Activated effector memory CD4-positive, alpha-beta T cell treated with Interleukin-2 at 50 U/mL for 16 hours (primary cell): Measurements from ENCODE around the gene EVA1A.
"Not testable (repeated sequence)": the region's sequence is repeated elsewhere in the genome, so short reads cannot be mapped to it uniquely, and the experiment has no call there.

Experiments used
- DNase-seq: peaks from one replicate; pipeline ENCODE4 v3.0.0-alpha.2; 2020

EVA1A gene

DNA sequence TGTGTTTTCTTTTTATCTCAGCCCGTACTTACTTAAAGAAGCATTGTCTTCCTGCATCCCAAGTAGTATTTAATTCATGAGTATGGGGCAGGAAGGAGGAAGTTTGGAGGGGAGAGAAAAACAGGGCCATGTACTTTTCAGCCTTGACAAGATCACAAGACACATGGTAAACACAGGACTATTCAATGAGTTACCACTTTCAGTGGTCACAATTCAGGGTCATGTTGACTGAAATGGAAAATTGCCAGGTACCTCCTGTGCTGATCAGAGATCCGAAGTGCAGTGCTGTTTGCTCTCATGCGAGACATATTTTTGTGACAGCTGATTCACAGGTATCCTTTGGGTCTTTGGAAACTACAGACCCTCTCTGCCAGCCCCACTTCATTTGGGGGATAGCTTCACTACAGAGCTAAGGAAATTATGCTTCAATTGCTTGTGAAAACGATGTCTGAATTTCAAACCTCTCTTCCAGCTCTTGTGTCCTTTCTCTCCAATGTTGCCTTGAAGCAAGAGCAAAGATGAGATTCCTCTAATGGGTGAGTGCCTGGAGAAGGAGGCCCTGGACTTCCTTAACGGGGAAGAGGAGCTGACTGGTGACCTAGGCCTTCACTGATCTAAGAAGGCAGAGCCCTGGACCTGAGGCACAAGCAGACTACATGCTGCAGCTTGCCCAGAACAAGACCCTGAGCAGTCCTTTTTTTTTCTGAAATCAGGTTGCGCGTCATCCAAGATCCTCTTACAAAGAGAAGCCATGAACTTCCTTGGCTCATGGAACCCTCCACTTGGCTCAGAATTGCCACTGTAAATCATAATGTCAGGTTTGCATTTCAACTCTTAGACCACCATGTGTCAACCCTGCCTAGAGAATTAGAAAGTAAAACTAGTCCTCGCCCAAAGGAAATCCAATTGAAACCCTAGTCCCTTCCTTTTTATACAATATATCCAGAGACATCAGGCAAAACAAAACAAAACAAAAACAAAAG is 44.1 kb downstream of the EVA1A start:
- no peak for DNase-seq

DNA sequence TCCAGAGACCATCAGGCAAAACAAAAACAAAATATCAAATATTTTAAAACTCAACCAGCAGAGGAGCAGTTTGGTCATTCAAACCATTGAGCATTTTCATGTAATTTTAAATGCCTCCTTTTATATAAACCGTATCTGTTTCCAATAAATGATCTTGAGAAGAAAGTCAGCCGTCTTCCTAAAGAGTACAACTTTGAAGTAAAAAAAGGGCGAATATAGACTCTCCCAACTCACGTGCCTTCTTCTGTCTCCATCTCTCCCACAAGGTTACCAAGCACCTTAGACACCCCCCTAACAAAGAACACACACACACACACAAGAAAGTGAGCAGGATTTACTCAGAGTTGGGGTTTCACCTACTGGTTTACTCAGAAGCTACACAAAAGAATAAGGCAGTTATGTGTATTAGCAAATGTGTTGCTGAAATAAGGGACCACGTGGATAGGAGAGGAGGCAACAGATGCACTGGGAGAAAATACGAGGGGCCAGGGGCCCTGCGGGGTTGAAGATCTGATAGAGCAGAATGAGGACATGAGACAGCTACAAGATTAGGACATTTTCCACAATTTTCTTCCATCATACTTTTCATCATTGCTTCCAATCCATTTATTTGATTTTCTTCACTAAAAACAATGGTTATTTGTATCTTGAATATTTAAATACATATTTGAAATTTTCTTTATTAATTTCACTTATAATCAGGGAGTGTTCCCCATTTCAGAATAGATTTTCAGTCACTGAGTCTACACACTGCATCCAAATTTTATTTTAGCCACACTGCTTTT is 45.0 kb downstream of the EVA1A start:
- no peak for DNase-seq

DNA sequence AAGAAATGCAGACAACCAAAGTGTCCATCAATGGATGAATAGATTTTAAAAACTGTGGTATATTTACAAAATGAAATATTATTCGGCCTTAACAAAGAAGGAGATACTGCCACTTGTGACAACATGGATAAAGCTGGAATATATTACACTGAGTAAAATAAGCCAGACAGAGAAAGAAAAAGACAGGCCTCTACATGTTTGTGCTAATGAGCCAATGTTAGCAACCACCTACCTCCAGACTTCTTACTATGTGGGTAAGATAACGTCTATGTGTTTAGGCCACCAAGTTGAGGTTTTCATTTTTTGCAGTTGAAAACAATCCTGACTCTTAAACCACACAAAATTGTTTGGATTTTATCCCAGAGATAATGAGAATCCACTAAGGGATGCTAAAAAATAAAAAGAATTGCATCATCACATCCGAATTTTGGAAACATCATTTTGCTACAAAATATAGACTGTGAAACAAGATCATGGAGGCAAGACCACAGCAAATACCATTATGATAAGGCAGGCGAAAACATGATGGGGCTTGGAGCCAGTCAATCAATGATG is 47.0 kb downstream of the EVA1A start:
- DNase-seq, result no peak

DNA sequence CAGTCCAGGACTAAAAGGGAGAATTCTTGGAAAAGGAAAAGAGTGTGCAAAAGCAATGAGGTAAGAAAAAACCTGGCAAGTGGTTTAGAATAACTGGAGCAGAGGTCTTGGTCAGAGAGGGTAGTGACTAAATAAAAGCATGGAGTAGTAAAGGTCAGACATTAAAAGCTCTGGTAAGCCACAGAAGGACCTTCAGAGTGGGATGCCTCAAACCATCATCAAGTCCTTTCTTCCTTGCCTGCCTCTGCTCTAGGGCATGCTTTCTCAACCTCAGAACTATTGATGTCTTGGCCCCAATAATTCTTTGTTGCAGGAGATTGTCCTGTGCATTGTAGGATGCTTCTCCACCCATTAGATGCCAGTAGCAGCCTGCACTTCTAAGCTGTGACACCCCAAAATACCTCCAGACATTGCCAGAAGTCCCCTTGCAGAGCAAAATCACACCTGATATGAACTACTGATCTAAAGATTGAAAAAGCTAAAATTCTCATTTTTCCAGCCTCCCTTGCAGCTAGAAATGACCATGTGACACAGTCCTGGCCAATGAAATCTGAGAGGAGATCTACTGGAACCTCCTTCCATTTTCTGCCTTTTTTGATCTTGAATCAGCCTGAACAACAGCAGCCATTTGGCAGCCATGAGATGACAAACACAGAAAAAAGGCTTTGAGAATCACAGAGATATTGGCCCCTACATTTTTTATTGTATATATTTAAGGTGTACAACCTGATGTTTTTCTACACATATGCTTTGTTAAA is 48.1 kb downstream of the EVA1A start:
- DNase-seq, result no peak

DNA sequence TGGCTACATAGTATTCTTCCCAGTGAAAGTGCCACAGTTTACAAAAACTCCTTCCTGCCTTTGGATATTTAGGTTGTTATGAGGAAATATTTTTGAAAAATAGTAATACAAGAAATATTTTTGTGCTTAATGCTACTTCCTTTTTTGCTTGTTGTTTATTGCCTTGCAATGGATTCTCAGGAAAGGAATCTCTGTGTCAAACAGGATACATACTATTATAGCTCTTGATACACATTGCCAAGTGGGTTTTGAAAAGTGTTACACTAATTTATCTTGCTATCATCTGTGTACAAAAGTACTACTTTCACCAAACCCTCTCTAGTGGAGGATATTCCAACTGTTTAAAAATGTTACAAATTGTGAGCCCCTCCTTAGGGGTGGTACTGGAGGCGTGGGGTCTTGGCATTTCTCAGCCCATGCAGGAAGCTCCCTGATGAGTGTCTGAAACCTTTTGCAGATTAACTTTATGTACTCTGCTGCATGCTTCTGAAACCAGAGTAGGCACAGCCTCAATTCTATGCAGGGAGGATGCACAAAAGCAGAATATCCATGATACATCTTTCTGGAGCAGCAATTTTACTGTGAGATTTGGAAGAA is 54.5 kb downstream of the EVA1A start:
- no peak for DNase-seq

DNA sequence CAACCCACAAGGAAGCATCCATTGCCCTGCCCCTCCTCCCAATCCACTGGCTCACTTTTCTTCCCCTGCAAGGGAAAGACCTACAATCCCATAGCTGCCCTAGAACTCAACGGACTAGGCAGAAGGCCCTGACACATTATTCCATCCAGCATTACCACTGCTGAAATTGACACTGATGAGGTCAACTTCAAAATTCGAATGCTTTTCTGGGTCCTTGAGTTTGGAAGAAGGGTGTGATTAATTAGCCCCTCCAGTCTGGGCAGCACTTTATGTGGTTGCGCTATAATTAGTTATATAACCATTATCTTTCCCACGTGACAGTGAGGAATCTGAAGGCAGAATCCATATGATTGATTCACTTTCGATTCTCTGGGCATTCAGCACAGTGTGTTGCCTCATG is 55.7 kb downstream of the EVA1A start:
- no peak for DNase-seq

DNA sequence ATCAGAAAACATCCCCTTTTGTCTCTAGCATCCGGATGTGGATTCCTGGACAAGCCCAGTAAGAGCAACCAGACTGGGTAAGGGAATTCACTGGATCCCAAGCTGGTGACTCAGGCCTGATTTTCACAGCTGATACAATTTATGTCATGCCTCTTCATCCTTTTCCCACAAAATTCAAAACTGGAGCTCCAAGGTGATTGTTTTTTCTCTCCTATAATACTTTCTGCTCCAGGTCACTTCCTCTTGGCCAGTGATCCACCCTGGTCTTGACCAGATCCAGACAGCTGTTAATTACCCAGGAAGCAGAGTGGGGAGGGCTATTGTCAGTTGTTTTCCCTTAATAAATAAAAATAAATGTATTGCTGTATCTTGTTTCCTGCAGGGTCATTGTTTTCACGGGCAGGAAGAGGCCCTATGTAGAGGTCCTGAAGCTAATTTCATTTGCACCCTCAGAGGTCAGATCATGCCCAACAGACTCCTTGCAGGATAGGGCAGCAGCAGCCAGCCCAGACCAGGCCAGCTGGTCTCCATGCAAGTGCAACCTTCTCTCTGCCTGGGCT is 57.6 kb downstream of the EVA1A start:
- no peak for DNase-seq

DNA sequence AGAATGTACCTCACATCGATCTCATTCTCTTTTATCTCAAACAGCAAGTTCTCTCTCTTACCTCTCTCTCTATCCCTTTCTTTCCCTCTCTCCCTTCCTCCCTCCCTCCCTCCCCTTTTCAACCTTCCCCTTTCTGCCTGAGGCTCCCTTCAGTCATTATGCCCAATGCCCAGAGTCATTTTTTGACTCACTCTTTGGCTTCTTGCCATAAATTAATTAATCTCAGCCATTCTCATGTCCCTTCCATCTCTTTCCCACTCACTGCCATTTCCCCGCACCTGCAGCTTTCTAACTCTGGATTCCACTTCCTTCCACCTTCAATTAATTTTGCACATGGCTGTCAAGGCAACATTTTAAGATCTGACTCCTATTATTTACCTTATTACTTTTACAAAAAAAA is 60.1 kb downstream of the EVA1A start:
- no peak for DNase-seq

DNA sequence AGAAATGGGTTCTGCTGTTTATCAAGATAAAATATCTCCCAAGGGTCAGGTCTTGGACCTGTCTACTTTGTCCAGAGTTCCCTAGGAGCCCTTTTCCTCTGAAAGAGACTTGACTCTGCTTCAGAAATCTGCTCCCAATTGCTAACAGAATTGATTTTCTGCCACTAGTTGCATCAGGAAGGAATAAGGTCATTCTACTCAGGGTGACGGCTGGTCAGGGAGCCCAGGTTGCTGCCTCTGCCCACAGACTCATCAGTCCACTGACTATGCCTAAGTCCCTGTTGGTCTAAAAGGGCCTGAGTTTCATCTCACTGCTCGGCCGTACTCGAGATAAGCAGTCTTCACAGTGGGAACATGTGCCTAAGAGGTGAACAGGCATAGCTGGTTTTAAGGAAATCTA is 61.2 kb downstream of the EVA1A start:
- no peak for DNase-seq

DNA sequence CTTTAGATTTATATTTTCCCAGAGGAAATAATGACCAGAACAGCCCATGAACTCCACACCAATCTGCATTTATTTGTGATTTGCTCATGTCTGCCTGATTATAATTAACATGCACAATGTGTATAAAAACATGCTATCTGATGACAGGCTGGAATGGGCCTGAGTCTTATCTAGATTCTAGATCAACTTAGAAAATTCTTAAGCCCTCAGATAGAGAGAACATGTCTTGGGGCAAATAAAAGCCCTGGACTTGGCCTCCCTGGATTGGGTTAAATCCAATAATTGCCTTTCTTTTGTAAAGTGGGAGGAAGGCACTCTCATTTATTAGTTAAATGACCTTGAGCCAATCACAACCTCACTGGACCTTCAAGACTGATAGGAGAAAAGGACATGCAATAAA is 61.8 kb downstream of the EVA1A start:
- no peak for DNase-seq

DNA sequence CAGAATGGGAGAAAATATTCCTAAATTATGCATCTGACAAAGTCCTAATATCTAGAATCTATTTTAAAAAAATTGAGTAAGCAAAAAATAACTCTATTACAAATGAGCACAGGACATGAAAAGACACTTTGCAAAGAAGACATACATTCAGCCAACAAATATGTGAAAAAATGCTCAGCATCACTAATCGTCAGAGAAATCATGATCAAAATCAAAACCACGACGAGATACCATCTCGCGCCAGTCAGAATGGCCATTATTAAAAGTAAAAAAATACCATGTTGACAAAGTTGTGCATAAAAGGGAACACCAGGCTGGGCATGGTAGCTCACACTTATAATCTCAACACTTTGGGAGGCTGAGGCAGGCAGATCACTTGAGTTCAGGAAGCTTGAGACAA is 63.5 kb downstream of the EVA1A start:
- no peak for DNase-seq

DNA sequence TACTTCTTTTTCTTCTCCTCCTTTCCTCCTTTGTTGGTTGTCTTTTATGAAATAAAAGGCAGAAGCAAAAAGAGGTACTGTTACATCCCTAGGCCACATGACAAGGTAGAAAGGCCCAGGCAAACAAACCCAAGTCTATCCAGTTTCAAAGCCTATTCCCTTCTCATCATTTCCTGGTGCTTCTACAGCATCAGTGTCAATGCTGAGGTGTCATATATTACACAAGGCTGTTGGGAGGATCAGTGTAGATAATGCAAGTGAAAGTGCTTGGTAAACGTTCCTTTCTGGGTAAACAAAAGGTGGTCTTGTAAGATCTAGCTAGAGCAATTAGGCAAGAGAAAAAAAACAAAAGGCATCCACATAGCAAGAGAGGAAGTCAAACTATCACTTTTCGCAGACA is 64.9 kb downstream of the EVA1A start:
- DNase-seq, result no peak

DNA sequence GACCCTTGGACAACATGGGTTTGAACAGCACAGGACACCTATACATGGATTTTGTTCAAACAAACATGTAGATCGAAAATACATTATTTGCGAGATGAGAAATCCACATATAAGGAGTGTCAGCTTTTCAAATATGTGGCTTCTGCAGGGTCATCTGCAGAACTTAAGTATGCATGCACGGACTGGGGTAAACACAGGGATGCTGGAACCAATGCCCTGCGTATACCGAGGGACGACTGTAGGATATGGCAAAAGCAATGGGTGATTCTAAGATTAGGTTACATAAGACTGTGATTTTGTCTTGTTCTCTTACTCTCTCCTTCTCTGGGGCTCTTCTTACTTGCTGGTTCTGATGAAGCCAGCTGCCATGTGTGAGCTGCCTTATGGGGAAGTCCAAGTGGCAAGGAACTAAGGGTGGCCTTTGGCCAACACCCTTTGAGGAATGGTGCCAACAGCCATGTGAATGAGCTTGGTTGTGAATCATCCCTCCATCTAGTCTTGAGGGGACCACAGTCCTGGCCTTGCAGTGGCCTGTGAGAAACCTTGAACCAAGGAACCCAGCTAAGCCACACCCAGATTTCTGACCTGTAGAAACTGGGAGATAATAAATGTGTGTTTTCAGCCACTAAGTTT is 66.5 kb downstream of the EVA1A start:
- no peak for DNase-seq

DNA sequence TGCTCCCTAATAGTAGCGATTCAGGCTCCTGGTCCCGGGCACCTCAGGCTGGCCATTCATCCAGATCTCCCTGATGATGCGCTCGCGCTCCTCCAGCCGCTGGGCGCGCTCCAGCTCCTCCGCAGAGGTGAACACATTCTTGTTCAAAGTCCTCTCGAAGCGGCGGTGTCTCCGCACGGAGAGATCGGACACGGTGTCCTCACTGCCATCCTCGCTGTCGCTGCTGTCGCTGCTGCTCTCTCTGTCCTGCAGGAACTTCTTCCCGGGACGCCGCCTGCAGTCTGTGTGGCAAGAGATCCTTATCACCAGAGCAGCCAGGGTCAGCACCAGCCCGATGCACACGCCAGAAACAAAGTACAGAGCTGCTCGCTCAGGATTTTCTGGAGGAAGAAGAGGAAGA is 67.5 kb downstream of the EVA1A start:
- DNase-seq, result no peak

DNA sequence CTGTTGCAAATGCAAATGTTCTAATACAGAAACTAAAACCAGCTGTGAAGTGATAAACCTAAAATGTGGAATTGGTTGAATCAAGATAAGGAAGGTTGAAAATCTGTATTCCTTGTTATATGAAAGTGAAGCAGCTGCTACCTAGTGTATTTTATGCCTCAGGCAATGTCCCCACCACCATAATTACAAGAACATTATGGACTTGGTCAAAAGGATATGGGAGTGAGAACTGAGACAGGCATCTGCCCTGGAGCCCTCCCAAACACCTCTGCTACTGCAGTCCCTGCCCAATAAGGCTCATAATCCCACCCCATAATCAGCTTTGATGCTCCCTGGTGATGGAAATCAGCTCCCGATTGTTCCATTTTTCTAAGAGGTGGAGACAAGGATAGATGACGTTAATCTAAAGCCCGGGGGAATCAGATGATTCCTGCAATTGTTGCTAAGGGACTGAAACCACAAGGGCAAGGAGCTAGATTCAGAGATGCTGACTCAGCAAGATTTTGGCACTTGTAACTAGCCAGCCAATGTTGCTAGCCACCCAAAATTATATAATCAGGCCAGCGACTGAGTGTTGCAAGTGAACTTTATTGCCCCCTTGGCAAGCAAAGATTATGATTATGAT is 69.5 kb downstream of the EVA1A start:
- DNase-seq, result no peak

DNA sequence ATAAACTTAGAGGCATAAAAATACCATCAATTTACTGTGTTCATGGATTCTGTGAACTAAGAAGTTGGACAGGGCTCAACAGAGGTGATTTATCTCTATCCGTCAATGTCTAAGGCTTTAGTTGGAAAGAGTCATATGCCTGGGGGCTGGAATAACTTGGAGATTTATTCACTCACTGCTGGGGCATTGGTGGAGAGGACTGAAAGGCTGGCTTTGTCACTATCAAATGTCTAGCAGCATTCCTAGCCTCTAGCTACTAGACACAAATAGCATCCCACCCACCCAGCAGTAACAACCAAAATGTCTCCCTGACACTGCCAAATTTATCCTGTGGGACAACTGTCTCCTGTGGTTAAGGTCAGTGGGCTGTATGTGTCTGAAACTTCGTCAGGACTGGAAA is 71.0 kb downstream of the EVA1A start:
- DNase-seq, result no peak

DNA sequence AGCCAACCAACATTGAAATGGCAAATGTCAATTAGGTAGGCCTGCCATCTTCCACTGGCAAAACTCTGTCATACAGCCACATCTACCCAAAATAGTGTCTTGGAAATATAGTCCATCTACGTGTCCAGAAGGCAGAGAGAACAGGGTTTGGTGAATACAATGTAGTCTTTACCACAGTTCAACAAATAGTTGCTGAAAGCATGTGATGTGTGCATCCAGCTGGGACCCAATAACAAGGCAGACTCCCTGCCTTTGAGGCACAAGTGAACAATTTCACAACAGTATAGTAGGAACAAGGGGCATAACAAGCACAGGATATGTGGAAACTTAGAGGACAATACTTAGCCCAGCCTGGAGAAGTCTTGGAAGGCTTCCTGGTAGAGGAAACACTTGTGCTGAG is 72.6 kb downstream of the EVA1A start:
- no peak for DNase-seq

DNA sequence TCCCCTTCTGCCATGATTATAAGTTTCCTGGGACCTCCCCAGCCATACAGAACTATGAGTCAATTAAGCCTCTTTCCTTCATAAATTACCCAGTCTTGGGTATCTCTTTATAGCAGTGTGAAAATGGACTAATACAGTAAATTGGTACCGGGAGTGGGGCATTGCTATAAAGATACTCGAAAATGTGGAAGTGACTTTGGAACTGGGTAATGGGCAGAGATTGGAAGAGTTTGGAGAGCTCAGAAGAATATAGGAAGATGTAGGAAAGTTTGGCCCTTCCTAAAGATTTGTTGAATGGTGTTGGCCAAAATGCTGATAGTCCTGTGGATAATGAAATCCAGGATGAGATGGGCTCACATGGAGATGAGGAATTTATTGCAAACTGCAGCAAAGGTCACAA is 74.0 kb downstream of the EVA1A start:
- DNase-seq, result not testable (repeated sequence)

DNA sequence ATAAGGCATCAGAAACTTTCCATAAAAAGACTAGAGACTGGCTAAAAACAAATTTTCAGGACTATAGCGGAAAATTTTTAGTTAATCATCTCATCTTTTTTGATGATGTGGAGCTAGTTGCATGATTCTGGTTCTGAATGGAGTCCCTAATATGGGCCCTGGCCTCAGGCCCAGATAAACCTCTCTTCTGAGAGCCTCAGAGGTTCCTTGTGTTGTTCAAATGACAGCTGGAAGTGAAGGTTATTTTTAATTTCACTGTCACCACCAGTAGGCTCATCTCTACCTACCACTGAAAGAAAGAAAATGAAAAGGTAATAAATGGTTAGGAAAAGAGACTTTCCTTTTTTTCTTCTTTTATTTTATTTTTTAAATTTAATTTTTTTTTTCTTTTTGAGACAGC is 75.9 kb downstream of the EVA1A start:
- no peak for DNase-seq

DNA sequence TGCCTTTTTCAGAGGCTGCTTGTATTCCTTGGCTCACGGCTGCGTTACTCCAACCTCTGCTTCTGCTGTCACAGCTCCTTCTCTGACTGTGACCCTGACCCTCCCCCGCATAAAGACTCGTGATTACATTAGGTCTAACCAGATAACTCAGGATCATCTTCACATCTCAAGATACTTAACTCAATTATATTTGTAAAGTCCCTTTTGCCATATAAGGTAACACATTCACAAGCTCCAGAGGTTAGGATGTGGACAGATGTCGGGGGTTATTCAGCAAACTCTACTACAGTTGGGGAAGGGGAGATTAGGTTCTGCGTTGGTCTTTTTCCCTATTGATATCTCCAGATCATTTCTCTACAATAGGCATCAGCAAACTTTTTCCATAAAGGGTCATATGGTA is 76.9 kb downstream of the EVA1A start:
- DNase-seq, result no peak

DNA sequence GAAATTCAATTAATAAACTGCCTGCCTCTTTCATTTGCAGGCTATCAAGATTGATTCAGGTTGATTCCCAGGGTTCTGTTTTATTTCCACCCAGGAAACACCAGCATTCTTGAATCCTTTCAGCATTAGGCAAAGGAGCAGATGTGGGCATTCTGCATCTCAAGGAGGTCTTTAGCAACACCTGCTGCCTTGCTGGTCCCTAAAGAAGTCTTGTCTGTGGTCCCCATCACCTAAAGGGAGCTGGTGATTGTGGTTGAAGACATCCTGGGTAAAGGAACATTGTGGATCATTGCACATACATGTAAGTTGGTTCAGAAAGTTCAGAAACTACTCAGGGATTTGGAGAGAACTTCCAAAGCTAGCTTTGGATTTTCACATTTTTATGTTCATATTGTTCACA is 78.3 kb downstream of the EVA1A start:
- no peak for DNase-seq
